ENCODE results near the gene ATXN2L. TPM values are rescaled to one million over a fixed set of nuclear protein-coding genes. Genes with fewer than 3 reads are reported as not detected.

Gene ATXN2L
- total RNA-seq, 1 experiment from 2014 or later = 264 TPM

- intact Hi-C loops (cut with micrococcal nuclease) = no loop called here
- Histone ChIP-seq H3K4me1 (ENCODE audit: control insufficient read depth in 1 of 2, insufficient read depth in 2 of 2, low read length in 2 of 2) (peaks cover 16 to 21% of the 10 kb centered on the region in 2 experiments), H4K20me1 (ENCODE audit: insufficient read depth) (no peaks in the 10 kb centered on the region)
Measured at GRCh38 chr16:28865001-28865688, 42.3 kb downstream of the ATXN2L start.

GRCh38 chr16:28865722-28866453 lies 43.1 kb downstream of the ATXN2L start:
- no peak for TF ChIP-seq EGR1 (IDR thresholded peaks at IDR 0.05; ENCODE audit: low read depth)
- no peak for TF ChIP-seq CEBPB (IDR thresholded peaks at IDR 0.05; ENCODE audit: low read depth)
- TF ChIP-seq YY1 (IDR thresholded peaks at IDR 0.05; ENCODE audit: extremely low read depth, insufficient replicate concordance, low read depth, low read length) = no peak
- no peak for TF ChIP-seq CBX3 (IDR thresholded peaks at IDR 0.05; ENCODE audit: low read depth)
- TF ChIP-seq ZBTB33 (IDR thresholded peaks at IDR 0.05; ENCODE audit: extremely low read depth, insufficient replicate concordance, low read length) = no peak
- TF ChIP-seq EZH2phosphoT487 (IDR thresholded peaks at IDR 0.05; ENCODE audit: borderline replicate concordance) = no peak
- no peak for TF ChIP-seq FOSL1 (IDR thresholded peaks at IDR 0.05; ENCODE audit: low read depth)
- no peak for TF ChIP-seq POLR2AphosphoS5 (IDR thresholded peaks at IDR 0.05; ENCODE audit: low read depth, low read length)
- no peak for TF ChIP-seq EZH2 (IDR thresholded peaks at IDR 0.05)
- no peak for TF ChIP-seq JUND (IDR thresholded peaks at IDR 0.05)
- no peak for TF ChIP-seq ZNF274 (IDR thresholded peaks at IDR 0.05; ENCODE audit: low read depth, low read length)
- no peak for TF ChIP-seq TCF7L2 (IDR thresholded peaks at IDR 0.05; ENCODE audit: borderline replicate concordance, extremely low read depth, insufficient read depth, insufficient read length)

More at GRCh38 chr16:28865001-28865688, 42.3 kb downstream of the ATXN2L start:
- TF ChIP-seq CEBPB (IDR thresholded peaks at IDR 0.05; ENCODE audit: low read depth) (no peak), CBX3 (IDR thresholded peaks at IDR 0.05; ENCODE audit: low read depth) (no peak), JUND (IDR thresholded peaks at IDR 0.05) (no peak)
- no peaks in the 10 kb centered on the region for H3K9me2 ChIP-seq (ENCODE audit: insufficient read depth)
- H3K4me3 ChIP-seq (replicated peaks in 1 of 2; ENCODE audit: low read depth in 1 of 2, low read length in 2 of 2) = peak overlapping the region; percentile 94
- H3K4me2 ChIP-seq (ENCODE audit: low read length) = peak overlapping the region; percentile 89
- no peaks in the 10 kb centered on the region for H3K9me3 ChIP-seq (ENCODE audit: control insufficient read depth in 1 of 2, insufficient read depth in 1 of 2, low read depth in 1 of 2, low read length in 2 of 2)
- peaks cover 52% of the 10 kb centered on the region for H3K79me2 ChIP-seq (ENCODE audit: insufficient read depth, low read length)
- ChIA-PET RAD21 (ENCODE audit: low non-redundant PET in 1 of 2, low total read pairs in 2 of 2, uncharacterized antibody in 2 of 2, unreplicated experiment in 2 of 2) (no interaction called here), CTCF (interaction anchor here (0.6 to 1.3 kb wide), 3 partner anchors 9 to 76 kb away, joined by 3 to 5 read pairs (median 4); partner anchors contain the start of gene TUFM), POLR2A (interaction anchor here (1.2 kb wide), 1 partner anchor 14 kb away, joined by 3 read pairs; no protein-coding TSS in a partner anchor)
- ATAC-seq (no peak), DNase-seq (ENCODE audit: low read depth, low spot score) (no peak)
- no peaks in the 10 kb centered on the region for H3K27me3 ChIP-seq (ENCODE audit: insufficient read depth, low read length)
- no TSS peak for BruUV-seq (replicated peaks)
- no peak overlapping the region for H2AFZ ChIP-seq (ENCODE audit: low read depth, low read length, poor library complexity, severe bottlenecking)
- H3K9ac ChIP-seq (ENCODE audit: low read length) = no peak overlapping the region
- H3K27ac ChIP-seq (ENCODE audit: low read depth, low read length) = no peak overlapping the region
- H3K36me3 ChIP-seq (ENCODE audit: control insufficient read depth in 1 of 2, insufficient read depth in 2 of 2, low read length in 2 of 2) = peaks cover 17 to 20% of the 10 kb centered on the region in 2 experiments; a peak in 3 of 4 replicates

More at GRCh38 chr16:28865722-28866453, 43.1 kb downstream of the ATXN2L start:
- CTCF ChIA-PET = no interaction called here
- ATAC-seq = no peak
- no peaks in the 10 kb centered on the region for H3K9me3 ChIP-seq (ENCODE audit: control insufficient read depth in 1 of 2, insufficient read depth in 1 of 2, low read depth in 1 of 2, low read length in 2 of 2)
- no peak overlapping the region for H3K4me2 ChIP-seq (ENCODE audit: low read length)
- no peak overlapping the region for H3K4me3 ChIP-seq (replicated peaks in 1 of 2; ENCODE audit: low read depth in 1 of 2, low read length in 2 of 2)
- no peak overlapping the region for H2AFZ ChIP-seq (ENCODE audit: low read depth, low read length, poor library complexity, severe bottlenecking)
- H3K27me3 ChIP-seq (ENCODE audit: insufficient read depth, low read length) = no peaks in the 10 kb centered on the region
- no peak overlapping the region for H3K9ac ChIP-seq (ENCODE audit: low read length)
- BruUV-seq (replicated peaks) = no TSS peak
- H3K36me3 ChIP-seq (ENCODE audit: control insufficient read depth in 1 of 2, insufficient read depth in 2 of 2, low read length in 2 of 2) = peaks cover 21 to 22% of the 10 kb centered on the region in 2 experiments
- H4K20me1 ChIP-seq (ENCODE audit: insufficient read depth) = no peaks in the 10 kb centered on the region
- peaks cover 52% of the 10 kb centered on the region for H3K79me2 ChIP-seq (ENCODE audit: insufficient read depth, low read length)
- H3K27ac ChIP-seq (ENCODE audit: low read depth, low read length) = no peak overlapping the region
- RAD21 ChIA-PET (ENCODE audit: low non-redundant PET in 1 of 2, low total read pairs in 2 of 2, uncharacterized antibody in 2 of 2, unreplicated experiment in 2 of 2) = no interaction called here
- intact Hi-C loops (cut with micrococcal nuclease) = no loop called here
- POLR2A ChIA-PET = interaction anchor here (1.2 kb wide), 1 partner anchor 13 kb away, joined by 3 read pairs; no protein-coding TSS in a partner anchor
- no peak for DNase-seq (ENCODE audit: low read depth, low spot score)
- H3K9me2 ChIP-seq (ENCODE audit: insufficient read depth) = no peaks in the 10 kb centered on the region
- peaks cover 16 to 21% of the 10 kb centered on the region in 2 experiments for H3K4me1 ChIP-seq (ENCODE audit: control insufficient read depth in 1 of 2, insufficient read depth in 2 of 2, low read length in 2 of 2)
